Neuronal stem cell (in vitro differentiated cells): Measurements from ENCODE around the gene DLX2.

Source experiments
- DNase-seq: peaks from one replicate; pipeline ENCODE4 v3.0.0-alpha.2; 2013; ENCODE audit warnings: low spot score
- H2AFZ ChIP-seq: one replicate; pipeline ENCODE4 v1.6.1; 2013; ENCODE audit warnings: mild to moderate bottlenecking, low read length, inconsistent platforms
- H2AK5ac ChIP-seq: 2 replicates; pipeline ENCODE4 v1.6.1; 2013; ENCODE audit warnings: low read depth, mild to moderate bottlenecking, inconsistent platforms, low read length, moderate library complexity, mixed read lengths
- H2BK120ac ChIP-seq: 2 replicates; pipeline ENCODE4 v1.6.1; 2013; ENCODE audit warnings: low read depth, mild to moderate bottlenecking, inconsistent platforms, low read length, moderate library complexity, mixed read lengths
- H2BK12ac ChIP-seq: one replicate; pipeline ENCODE4 v1.6.1; 2013; ENCODE audit warnings: low read length, inconsistent platforms
- H2BK15ac ChIP-seq: 2 replicates; pipeline ENCODE4 v1.6.1; 2013; ENCODE audit warnings: mild to moderate bottlenecking, low read length, inconsistent platforms, mixed read lengths
- H2BK5ac ChIP-seq: one replicate; pipeline ENCODE4 v1.6.1; 2013; ENCODE audit warnings: inconsistent platforms, mild to moderate bottlenecking, low read length, moderate library complexity
- H3K14ac ChIP-seq: one replicate; pipeline ENCODE4 v1.6.1; 2013; ENCODE audit warnings: low read length, inconsistent platforms
- H3K18ac ChIP-seq: 2 replicates; pipeline ENCODE4 v1.6.1; 2013; ENCODE audit warnings: low read length, inconsistent platforms
- H3K23ac ChIP-seq: 2 replicates; pipeline ENCODE4 v1.6.1; 2013; ENCODE audit warnings: low read depth, mild to moderate bottlenecking, mixed read lengths, low read length, inconsistent platforms; ENCODE audit not compliant: poor library complexity
- H3K27ac ChIP-seq: replicated peaks from 3 replicates; pipeline ENCODE4 v1.5.1; 2013; ENCODE audit warnings: low read length, inconsistent platforms
- H3K27me3 ChIP-seq, 3 experiments: 2 replicates each; pipeline ENCODE4 v1.6.1; 2013; ENCODE audit warnings: low read length in 3 of 3, mild to moderate bottlenecking in 2 of 3, inconsistent platforms in 1 of 3, low read depth in 1 of 3, mixed read lengths in 1 of 3, moderate library complexity in 1 of 3; ENCODE audit not compliant: control insufficient read depth in 3 of 3, insufficient read depth in 3 of 3
- H3K36me3 ChIP-seq, 2 donors: replicated peaks in 1 of 2; 2 replicates each; pipeline ENCODE4 v1.6.1; 2013; ENCODE audit warnings: low read length in 2 of 2; ENCODE audit not compliant: control insufficient read depth in 2 of 2, insufficient read depth in 2 of 2
- H3K4ac ChIP-seq: 2 replicates; pipeline ENCODE4 v1.6.1; 2013; ENCODE audit warnings: inconsistent platforms, mild to moderate bottlenecking, low read length, moderate library complexity
- H3K4me1 ChIP-seq, 2 donors: 1 replicate in 1 of 2; 2 replicates in 1 of 2; pipeline ENCODE4 v1.6.1; 2013; ENCODE audit warnings: low read length in 2 of 2, low read depth in 1 of 2; ENCODE audit not compliant: control insufficient read depth in 2 of 2, insufficient read depth in 1 of 2
- H3K4me2 ChIP-seq: one replicate; pipeline ENCODE4 v1.6.1; 2013; ENCODE audit warnings: mild to moderate bottlenecking, low read length, inconsistent platforms; ENCODE audit not compliant: insufficient read depth, poor library complexity, severe bottlenecking
- H3K4me3 ChIP-seq, 2 donors: 2 replicates each; pipeline ENCODE4 v1.5.1; 2013; ENCODE audit warnings: low read length in 2 of 2, mild to moderate bottlenecking in 2 of 2, inconsistent platforms in 1 of 2, moderate library complexity in 1 of 2
- H3K79me1 ChIP-seq: one replicate; pipeline ENCODE4 v1.6.1; 2013; ENCODE audit warnings: low read depth, mild to moderate bottlenecking, inconsistent platforms, low read length, moderate library complexity
- H3K9ac ChIP-seq: one replicate; pipeline ENCODE4 v1.6.1; 2013; ENCODE audit warnings: mild to moderate bottlenecking, low read depth, low read length, inconsistent platforms; ENCODE audit not compliant: poor library complexity
- H3K9me3 ChIP-seq, 2 donors: replicated peaks in 1 of 2; 2 replicates each; pipeline versions ENCODE3 to v1.6.1; 2013; ENCODE audit warnings: low read length in 2 of 2, mild to moderate bottlenecking in 2 of 2, inconsistent platforms in 1 of 2, low read depth in 1 of 2, mixed read lengths in 1 of 2, moderate library complexity in 1 of 2; ENCODE audit not compliant: control insufficient read depth in 2 of 2, insufficient read depth in 1 of 2
- H4K8ac ChIP-seq: one replicate; pipeline ENCODE4 v1.6.1; 2013; ENCODE audit warnings: low read depth, mild to moderate bottlenecking, inconsistent platforms, low read length, moderate library complexity
- H4K91ac ChIP-seq: one replicate; pipeline ENCODE4 v1.6.1; 2013; ENCODE audit warnings: low read length, low read depth, mild to moderate bottlenecking, inconsistent platforms; ENCODE audit not compliant: poor library complexity
- WGBS, 2 donors: extraction: QIAGEN DNeasy Blood & Tissue Kit; methylation state at CpG; one replicate each; pipeline ENCODE4 v1.1.7; 2013; ENCODE audit warnings: missing lambda C conversion rate in 2 of 2, mixed read lengths in 1 of 2; ENCODE audit not compliant: insufficient read length in 2 of 2, insufficient replicate concordance in 1 of 2; ENCODE audit errors: extremely low coverage in 2 of 2; 5-methylcytosine and 5-hydroxymethylcytosine counted together

DLX2 gene

GRCh38 chr2:172084395-172084644 lies 18.4 kb downstream of the DLX2 start:
- peaks cover 18 to 23% of the 10 kb centered on the region in 2 donors for H3K4me1 ChIP-seq
- no peak overlapping the region for H2AK5ac ChIP-seq
- H3K9ac ChIP-seq = no peak overlapping the region
- H3K23ac ChIP-seq = peak overlapping the region; percentile 77
- peaks cover 67 to 96% (median 93%) of the 10 kb centered on the region in 3 experiments for H3K27me3 ChIP-seq
- H3K14ac ChIP-seq = no peak overlapping the region
- peak overlapping the region; percentile 93 for H3K4me2 ChIP-seq
- H3K79me1 ChIP-seq = no peaks in the 10 kb centered on the region
- H4K91ac ChIP-seq = no peak overlapping the region
- H2BK15ac ChIP-seq = peak overlapping the region; percentile 84
- H3K36me3 ChIP-seq = no peaks in the 10 kb centered on the region
- DNase-seq = peak; percentile 43
- H3K9me3 ChIP-seq = peaks cover 2 to 22% of the 10 kb centered on the region in 2 donors
- peak overlapping the region; percentile 89 for H3K18ac ChIP-seq
- H2BK12ac ChIP-seq = no peak overlapping the region
- H4K8ac ChIP-seq = no peak overlapping the region
- no peak overlapping the region for H3K27ac ChIP-seq
- peak overlapping the region; percentile 51 to 75 for H3K4me3 ChIP-seq
- peak overlapping the region; percentile 99 for H2AFZ ChIP-seq
- H3K4ac ChIP-seq = no peak overlapping the region
- no peak overlapping the region for H2BK120ac ChIP-seq
- no peak overlapping the region for H2BK5ac ChIP-seq
- no CpG with 5 or more reads among the region's 17 CpGs for WGBS, 2 donors

- H3K23ac ChIP-seq = peak overlapping the region; percentile 77
- no peak overlapping the region for H3K9ac ChIP-seq
- peak overlapping the region; percentile 93 for H3K4me2 ChIP-seq
- H2AFZ ChIP-seq = peak overlapping the region; percentile 99
- no peak overlapping the region for H3K4ac ChIP-seq
- H2BK5ac ChIP-seq = no peak overlapping the region
- peaks cover 18 to 23% of the 10 kb centered on the region in 2 donors for H3K4me1 ChIP-seq
- no peaks in the 10 kb centered on the region for H3K36me3 ChIP-seq
- H3K79me1 ChIP-seq = no peaks in the 10 kb centered on the region
- H2BK15ac ChIP-seq = no peak overlapping the region
- H3K4me3 ChIP-seq = peak overlapping the region in 1 of 2 donors; percentile 51
- no peak overlapping the region for H3K14ac ChIP-seq
- H2AK5ac ChIP-seq = no peak overlapping the region
- DNase-seq = no peak
- no CpG with 5 or more reads among the region's 23 CpGs for WGBS, 2 donors
- no peak overlapping the region for H4K91ac ChIP-seq
- no peak overlapping the region for H2BK120ac ChIP-seq
- H4K8ac ChIP-seq = no peak overlapping the region
- no peak overlapping the region for H3K27ac ChIP-seq
- peak overlapping the region; percentile 24 for H3K18ac ChIP-seq
- H3K9me3 ChIP-seq = peaks cover 2 to 23% of the 10 kb centered on the region in 2 donors
- H2BK12ac ChIP-seq = no peak overlapping the region
- peaks cover 68 to 96% (median 93%) of the 10 kb centered on the region in 3 experiments for H3K27me3 ChIP-seq
Observed at GRCh38 chr2:172083628-172084394, 18.9 kb downstream of the DLX2 start.

GRCh38 chr2:172082944-172083627 lies 19.6 kb downstream of the DLX2 start:
- Histone ChIP-seq H2BK15ac (no peak overlapping the region), H2AK5ac (no peak overlapping the region), H2BK120ac (no peak overlapping the region), H2BK12ac (no peak overlapping the region), H3K9me3 (peaks cover 2 to 23% of the 10 kb centered on the region in 2 donors), H3K27ac (no peak overlapping the region), H3K4me1 (peaks cover 18 to 22% of the 10 kb centered on the region in 2 donors), H3K9ac (no peak overlapping the region), H3K79me1 (no peaks in the 10 kb centered on the region), H2AFZ (peak overlapping the region; percentile 52), H3K27me3 (peaks cover 61 to 96% (median 93%) of the 10 kb centered on the region in 3 experiments), H2BK5ac (no peak overlapping the region), H4K8ac (no peak overlapping the region), H4K91ac (no peak overlapping the region), H3K23ac (no peak overlapping the region), H3K4ac (no peak overlapping the region), H3K36me3 (no peaks in the 10 kb centered on the region), H3K18ac (peak overlapping the region; percentile 55), H3K14ac (no peak overlapping the region), H3K4me3 (no peak overlapping the region), H3K4me2 (no peak overlapping the region)
- DNase-seq = peak; percentile 35
- no CpG with 5 or more reads among the region's 42 CpGs for WGBS, 2 donors
